ENCODE measurements around the gene CARM1. TPM values are rescaled to one million over a fixed set of nuclear protein-coding genes. Genes with fewer than 3 reads are reported as not detected.
"Not testable (repeated sequence)": the region's sequence is repeated elsewhere in the genome, so short reads cannot be mapped to it uniquely, and the experiment has no call there.

Gene CARM1
- total and polyA plus RNA-seq, 7 experiments from 2014 or later = 0.69 to 43.1 (median 25.5) TPM

DNA sequence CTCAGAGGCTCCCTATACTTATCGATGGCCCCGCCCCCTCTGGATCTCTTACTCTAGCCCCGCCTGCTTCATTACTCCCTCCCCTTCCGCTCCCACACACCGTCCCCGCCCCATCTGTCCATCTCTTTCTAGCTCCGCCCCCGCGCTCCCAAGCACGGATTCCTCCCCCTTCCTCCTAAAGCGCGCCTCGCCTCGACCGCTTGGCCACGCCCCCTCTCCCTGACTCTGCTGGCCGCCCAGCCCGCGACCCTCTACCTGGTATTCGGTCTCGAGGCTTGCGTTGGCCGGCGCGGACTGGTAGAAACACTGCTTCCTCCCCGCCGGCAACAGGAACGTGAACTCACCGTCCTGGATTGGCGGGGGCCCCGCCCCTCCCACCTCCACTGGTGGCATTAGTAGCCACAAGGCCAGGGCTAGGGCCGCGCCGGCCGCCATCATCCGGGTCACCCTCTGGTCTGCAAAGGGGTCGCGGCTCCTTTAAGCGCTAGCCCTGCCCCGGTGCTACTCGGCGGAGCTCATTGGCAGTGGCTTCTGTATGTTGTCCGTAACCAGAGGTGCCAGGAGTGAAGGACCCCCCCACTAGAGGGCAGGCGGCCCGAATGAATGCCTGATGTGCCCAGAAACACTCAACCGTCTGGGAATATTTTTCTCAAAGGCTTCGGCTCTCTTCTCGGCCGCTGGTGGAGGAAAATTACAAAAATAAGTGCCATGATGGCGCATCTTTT is 35.4 kb upstream of the CARM1 start, which contains the start of gene TMED1:
Gene TMED1 (minus strand): TSS at position 459 of the 725 bp plus-strand sequence. CDS start 21 bp downstream, at position 438.
- peaks cover 0 to 16% (median 5%) of the 10 kb centered on the region in 5 donors for H3K36me3 Mint-ChIP-seq
- peak within 1 kb of the TSS; percentile 98 for H3K4me3 ChIP-seq (ENCODE audit: low read length)
- ChIA-PET CTCF (interaction anchor here (0.6 to 2.6 kb wide), 6 partner anchors 16 to 1011 kb away, joined by 3 to 15 read pairs (median 4); partner anchors contain the start of gene DNM2), POLR2A (interaction anchor here (0.6 to 2.0 kb wide), 19 partner anchors 10 to 539 kb away, joined by 3 to 21 read pairs (median 4); partner anchors contain the start of genes CARM1, DNM2, QTRT1 and SMARCA4)
- peak within 1 kb of the TSS; percentile 82 to 99 (median 96) for H3K4me3 Mint-ChIP-seq
- peaks cover 0 to 11% (median 6%) of the 10 kb centered on the region in 11 donors for H3K9me3 Mint-ChIP-seq
- H3K9me3 ChIP-seq (ENCODE audit: control insufficient read depth in 2 of 3, low read length in 3 of 3) = peaks cover 0 to 6% (median 0%) of the 10 kb centered on the region in 3 experiments
- peaks cover 0 to 29% (median 0%) of the 10 kb centered on the region in 3 experiments for H3K36me3 ChIP-seq (ENCODE audit: control insufficient read depth in 2 of 3, insufficient read depth in 3 of 3, low read length in 3 of 3)
- ATAC-seq = peak; percentile 92
- peak within 1 kb of the TSS; percentile 98 to 100 (median 99) for H3K27ac Mint-ChIP-seq
- DNase-seq = peak; percentile 81 to 97 (median 93)
- peaks cover 12 to 20% (median 15%) of the 10 kb centered on the region in 7 donors for H3K4me1 Mint-ChIP-seq
- H3K27ac ChIP-seq (ENCODE audit: low read depth, low read length) = peak within 1 kb of the TSS; percentile 93
- intact Hi-C loops (cut with micrococcal nuclease) = loop anchor here (1.0 to 5.0 kb wide), 14 partner anchors 28 to 1901 kb away; partner anchors contain the start of genes CARM1 (in 2 of the 2), CDKN2D (in 1 of the 2), FBXL12 (in 1 of the 2) and GET3 (in 1 of the 2)
- H3K27me3 ChIP-seq (ENCODE audit: control insufficient read depth in 2 of 2, insufficient read depth in 2 of 2, low read length in 2 of 2) = no peaks in the 10 kb centered on the region
- peaks cover 8 to 13% of the 10 kb centered on the region in 2 donors for H3K4me1 ChIP-seq (ENCODE audit: control insufficient read depth in 2 of 2, insufficient read depth in 2 of 2, low read length in 2 of 2)
- no peaks in the 10 kb centered on the region for H3K27me3 Mint-ChIP-seq

DNA sequence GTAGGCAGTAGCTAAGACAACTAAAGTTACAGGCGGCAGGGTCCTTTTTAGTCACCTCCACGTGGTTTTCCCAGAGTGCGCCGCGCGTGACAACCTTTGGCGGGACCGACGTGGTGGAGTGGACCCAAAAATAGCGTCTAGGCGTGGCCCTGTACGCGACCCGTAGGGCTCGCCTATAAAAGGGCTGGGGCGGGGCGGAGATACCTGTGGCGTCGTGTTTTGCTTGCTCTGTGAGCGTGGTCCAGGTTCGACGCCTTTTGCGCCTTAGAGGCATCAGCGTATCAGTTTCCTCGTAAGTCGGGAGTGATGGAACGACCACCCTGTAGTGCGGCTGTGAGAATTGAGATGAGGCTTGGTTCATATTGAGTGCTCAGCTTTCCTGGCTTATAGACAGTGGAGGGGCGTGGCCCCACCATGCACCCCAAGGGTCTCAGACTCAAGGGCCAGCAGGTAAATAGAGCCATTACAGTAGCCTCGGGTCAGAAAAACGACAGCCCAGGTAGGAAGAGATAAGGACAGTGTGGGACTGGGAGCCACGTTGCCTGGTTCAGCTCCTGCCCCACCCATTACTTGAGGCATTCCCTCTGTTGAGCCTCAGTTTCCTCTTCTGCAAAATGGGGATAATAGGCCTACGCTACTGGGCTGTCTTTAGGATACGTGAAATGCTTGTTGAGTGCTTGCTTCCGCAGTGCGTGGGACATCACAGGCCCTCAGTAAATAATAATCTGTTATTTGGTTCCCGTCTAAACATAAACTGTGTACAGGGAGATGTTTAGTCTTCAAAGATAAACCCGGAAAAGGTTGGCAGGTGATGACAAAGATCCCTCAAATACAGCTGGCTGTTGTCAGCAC is 34.6 kb upstream of the CARM1 start:
- CTCF ChIA-PET = interaction anchor here (0.6 to 2.6 kb wide), 7 partner anchors 16 to 1012 kb away, joined by 3 to 15 read pairs (median 4); partner anchors contain the start of gene DNM2
- peak; percentile 51 for ATAC-seq
- Histone ChIP-seq H3K4me1 (ENCODE audit: control insufficient read depth in 2 of 2, insufficient read depth in 2 of 2, low read length in 2 of 2) (peaks cover 8 to 13% of the 10 kb centered on the region in 2 donors), H3K4me3 (ENCODE audit: low read length) (peak overlapping the region; percentile 98), H3K27me3 (ENCODE audit: control insufficient read depth in 2 of 2, insufficient read depth in 2 of 2, low read length in 2 of 2) (no peaks in the 10 kb centered on the region), H3K27ac (ENCODE audit: low read depth, low read length) (peak overlapping the region; percentile 93), H3K36me3 (ENCODE audit: control insufficient read depth in 2 of 3, insufficient read depth in 3 of 3, low read length in 3 of 3) (peaks cover 0 to 21% (median 0%) of the 10 kb centered on the region in 3 experiments), H3K9me3 (ENCODE audit: control insufficient read depth in 2 of 3, low read length in 3 of 3) (peaks cover 0 to 6% (median 0%) of the 10 kb centered on the region in 3 experiments)
- Mint-ChIP-seq H3K27me3 (no peaks in the 10 kb centered on the region), H3K4me1 (peaks cover 12 to 20% (median 15%) of the 10 kb centered on the region in 7 donors), H3K4me3 (peak overlapping the region; percentile 82 to 99 (median 96)), H3K36me3 (peaks cover 0 to 16% (median 5%) of the 10 kb centered on the region in 5 donors), H3K9me3 (peaks cover 0 to 11% (median 6%) of the 10 kb centered on the region in 11 donors), H3K27ac (peak overlapping the region; percentile 98 to 100 (median 99))
- POLR2A ChIA-PET = interaction anchor here (0.6 to 2.0 kb wide), 14 partner anchors 10 to 285 kb away, joined by 3 to 21 read pairs (median 5); partner anchors contain the start of genes CARM1, DNM2 and QTRT1
- peak in 2 of 9 donors; percentile 76 to 85 for DNase-seq
- intact Hi-C loops (cut with micrococcal nuclease) = loop anchor here (1.0 to 5.0 kb wide), 12 partner anchors 28 to 1900 kb away; partner anchors contain the start of genes CARM1 (in 2 of the 2), FBXL12 (in 1 of the 2), GET3 (in 1 of the 2) and SWSAP1 (in 1 of the 2)

DNA sequence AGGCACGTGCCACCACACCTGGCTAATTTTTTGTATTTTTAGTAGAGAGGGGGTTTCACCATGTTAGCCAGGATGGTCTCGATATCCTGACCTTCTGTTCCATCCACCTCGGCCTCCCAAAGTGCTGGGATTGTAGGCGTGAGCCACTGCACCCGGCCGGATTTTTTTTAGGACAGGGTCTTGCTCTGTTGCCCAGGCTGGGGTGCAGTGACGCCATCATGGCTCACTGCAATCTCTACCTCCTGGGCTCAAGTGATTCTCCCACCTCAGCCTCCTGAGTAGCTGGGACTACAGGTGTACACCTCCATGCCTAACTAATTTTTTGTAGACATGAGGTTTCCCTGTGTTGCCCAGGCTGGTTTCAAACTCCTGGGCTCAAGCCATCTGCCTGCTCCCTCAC is 33.7 kb upstream of the CARM1 start:
- H3K27ac ChIP-seq (ENCODE audit: low read depth, low read length); DNase-seq; H3K9me3 ChIP-seq (ENCODE audit: control insufficient read depth in 2 of 3, low read length in 3 of 3); H3K27me3 Mint-ChIP-seq; H3K27me3 ChIP-seq (ENCODE audit: control insufficient read depth in 2 of 2, insufficient read depth in 2 of 2, low read length in 2 of 2); ATAC-seq; H3K4me3 ChIP-seq (ENCODE audit: low read length): not testable (repeated sequence)
- intact Hi-C loops (cut with micrococcal nuclease) = loop anchor here in 1 of 2 donors (2.0 to 5.0 kb wide), 3 partner anchors 537 to 1899 kb away; partner anchors contain the start of genes FBXL12, GET3 and SWSAP1
- Mint-ChIP-seq H3K27ac (peak overlapping the region in 1 of 9 donors; percentile 26), H3K4me1 (peaks cover 12 to 20% (median 15%) of the 10 kb centered on the region in 7 donors), H3K9me3 (peaks cover 0 to 11% (median 6%) of the 10 kb centered on the region in 11 donors), H3K36me3 (peaks cover 0 to 16% (median 5%) of the 10 kb centered on the region in 5 donors), H3K4me3 (peak overlapping the region in 1 of 10 donors; percentile 18)
- Histone ChIP-seq H3K4me1 (ENCODE audit: control insufficient read depth in 2 of 2, insufficient read depth in 2 of 2, low read length in 2 of 2) (peaks cover 8 to 13% of the 10 kb centered on the region in 2 donors), H3K36me3 (ENCODE audit: control insufficient read depth in 2 of 3, insufficient read depth in 3 of 3, low read length in 3 of 3) (peaks cover 0 to 12% (median 0%) of the 10 kb centered on the region in 3 experiments)
- ChIA-PET CTCF (interaction anchor here (1.0 to 2.6 kb wide), 2 partner anchors 18 to 26 kb away, joined by 4 to 15 read pairs; no protein-coding TSS in a partner anchor), POLR2A (interaction anchor here (1.3 kb wide), 2 partner anchors 26 to 28 kb away, joined by 4 read pairs; no protein-coding TSS in a partner anchor)

DNA sequence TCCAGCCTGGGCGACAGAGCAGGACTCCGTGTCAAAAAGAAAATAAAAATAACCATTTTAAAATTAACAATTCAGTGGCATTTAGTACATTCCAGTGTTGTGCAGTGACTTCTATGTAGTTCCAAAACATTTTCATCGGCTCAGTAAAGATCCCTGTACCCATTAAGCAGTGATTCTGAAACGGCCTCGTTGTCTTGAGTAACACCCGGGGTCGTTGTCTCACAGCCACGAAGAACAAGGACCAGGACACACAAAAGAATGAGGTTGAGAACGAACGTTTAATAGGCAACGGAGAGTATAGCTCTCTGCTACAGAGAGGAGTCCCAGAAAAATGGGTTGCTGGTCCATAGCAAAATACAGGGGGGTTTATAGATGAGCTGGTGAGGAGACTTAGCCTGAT is 33.0 kb upstream of the CARM1 start:
- intact Hi-C loops (cut with micrococcal nuclease) = loop anchor here in 1 of 2 donors (5.0 kb wide), 1 partner anchor 1021 kb away; the partner anchor contains the start of gene FBXL12
- POLR2A ChIA-PET = interaction anchor here (1.3 kb wide), 1 partner anchor 26 kb away, joined by 4 read pairs; no protein-coding TSS in a partner anchor

DNA sequence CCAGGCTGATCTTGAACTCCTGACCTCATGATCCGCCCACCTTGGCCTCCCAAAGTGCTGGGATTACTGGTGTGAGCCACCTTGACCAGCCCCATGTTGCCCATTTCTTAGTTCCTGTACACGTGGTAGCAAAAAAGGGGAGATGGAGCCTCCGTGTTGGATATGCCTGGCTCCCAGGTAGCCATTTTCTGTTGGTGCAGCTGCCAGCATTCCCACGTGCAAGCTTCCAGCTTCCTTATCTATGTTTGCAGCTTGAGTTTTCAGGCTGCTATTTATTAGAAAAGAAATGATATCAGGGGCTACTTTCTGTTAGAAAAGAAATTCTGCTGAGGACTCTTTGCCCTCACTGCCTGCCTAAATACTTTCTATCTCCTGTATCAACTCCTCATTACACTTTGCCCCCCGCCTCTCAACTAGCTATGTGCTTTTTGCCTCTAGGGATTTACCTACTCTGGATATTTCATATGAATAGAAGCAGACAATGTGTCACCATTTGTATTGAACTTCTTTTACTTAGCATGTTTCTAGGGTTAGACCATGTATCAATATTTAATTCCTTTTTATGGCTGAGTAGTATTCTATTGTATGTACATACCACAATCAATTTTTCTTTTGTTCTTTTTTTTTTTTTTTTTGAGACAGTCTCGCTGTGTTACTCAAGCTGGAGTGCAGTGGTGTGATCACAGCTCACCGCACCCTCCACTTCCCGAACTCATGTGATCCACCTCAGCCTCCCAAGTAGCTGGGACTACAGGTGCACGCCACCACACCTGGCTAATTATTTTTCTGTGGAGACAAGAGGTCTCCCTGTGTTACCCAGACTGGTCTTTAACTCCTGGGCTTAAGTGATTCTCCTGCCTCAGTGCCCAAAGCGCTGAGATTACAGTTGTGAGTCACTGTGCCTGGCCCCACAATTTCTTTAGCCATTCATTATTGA is 32.0 kb upstream of the CARM1 start:
- Mint-ChIP-seq H3K9me3 (peaks cover 0 to 11% (median 6%) of the 10 kb centered on the region in 11 donors), H3K4me3 (peak overlapping the region in 1 of 10 donors; percentile 1), H3K27ac (no peak overlapping the region), H3K4me1 (peaks cover 12 to 20% (median 16%) of the 10 kb centered on the region in 7 donors), H3K36me3 (peaks cover 0 to 13% (median 4%) of the 10 kb centered on the region in 5 donors), H3K27me3 (no peaks in the 10 kb centered on the region)
- intact Hi-C loops (cut with micrococcal nuclease) = loop anchor here in 1 of 2 donors (5.0 kb wide), 1 partner anchor 1022 kb away; the partner anchor contains the start of gene FBXL12
- ATAC-seq (no peak), DNase-seq (no peak)
- CTCF ChIA-PET = interaction anchor here (0.7 kb wide), 1 partner anchor 643 kb away, joined by 3 read pairs; no protein-coding TSS in a partner anchor
- Histone ChIP-seq H3K4me1 (ENCODE audit: control insufficient read depth in 2 of 2, insufficient read depth in 2 of 2, low read length in 2 of 2) (peaks cover 8 to 13% of the 10 kb centered on the region in 2 donors), H3K9me3 (ENCODE audit: control insufficient read depth in 2 of 3, low read length in 3 of 3) (peaks cover 0 to 6% (median 0%) of the 10 kb centered on the region in 3 experiments), H3K27me3 (ENCODE audit: control insufficient read depth in 2 of 2, insufficient read depth in 2 of 2, low read length in 2 of 2) (no peaks in the 10 kb centered on the region), H3K4me3 (ENCODE audit: low read length) (no peak overlapping the region), H3K36me3 (ENCODE audit: control insufficient read depth in 2 of 3, insufficient read depth in 3 of 3, low read length in 3 of 3) (peaks cover 0 to 4% (median 0%) of the 10 kb centered on the region in 3 experiments), H3K27ac (ENCODE audit: low read depth, low read length) (no peak overlapping the region)
- POLR2A ChIA-PET = interaction anchor here (0.7 to 1.3 kb wide), 2 partner anchors 22 to 25 kb away, joined by 3 to 4 read pairs; no protein-coding TSS in a partner anchor

More for the DNA sequence above, 33.0 kb upstream of the CARM1 start:
- Histone ChIP-seq H3K27ac (ENCODE audit: low read depth, low read length) (no peak overlapping the region), H3K9me3 (ENCODE audit: control insufficient read depth in 2 of 3, low read length in 3 of 3) (peaks cover 0 to 6% (median 0%) of the 10 kb centered on the region in 3 experiments), H3K4me1 (ENCODE audit: control insufficient read depth in 2 of 2, insufficient read depth in 2 of 2, low read length in 2 of 2) (peaks cover 8 to 13% of the 10 kb centered on the region in 2 donors), H3K36me3 (ENCODE audit: control insufficient read depth in 2 of 3, insufficient read depth in 3 of 3, low read length in 3 of 3) (peaks cover 0 to 5% (median 0%) of the 10 kb centered on the region in 3 experiments), H3K27me3 (ENCODE audit: control insufficient read depth in 2 of 2, insufficient read depth in 2 of 2, low read length in 2 of 2) (no peaks in the 10 kb centered on the region), H3K4me3 (ENCODE audit: low read length) (no peak overlapping the region)
- no peak overlapping the region for H3K4me3 Mint-ChIP-seq
- CTCF ChIA-PET = no interaction called here
- DNase-seq (no peak), ATAC-seq (no peak)
- peak overlapping the region in 1 of 9 donors; percentile 28 for H3K27ac Mint-ChIP-seq
- peaks cover 12 to 20% (median 15%) of the 10 kb centered on the region in 7 donors for H3K4me1 Mint-ChIP-seq
- no peaks in the 10 kb centered on the region for H3K27me3 Mint-ChIP-seq
- peaks cover 0 to 11% (median 6%) of the 10 kb centered on the region in 11 donors for H3K9me3 Mint-ChIP-seq
- H3K36me3 Mint-ChIP-seq = peaks cover 0 to 13% (median 4%) of the 10 kb centered on the region in 5 donors
